Suprapubic skin (tissue), 4 donors: Measurements from ENCODE around the gene KCTD10.

Experiments used
- EP300 ChIP-seq: sonication (generic); formaldehyde crosslinking; IDR thresholded peaks from one replicate; pipeline ENCODE4 v1.6.1; 2017; ENCODE audit warnings: antibody characterized with exemption
- POLR2A ChIP-seq, 2 donors: fragments of 450-650 bp; IDR thresholded peaks; one replicate each; pipeline ENCODE4 v1.6.1; 2017; ENCODE audit warnings: antibody characterized with exemption in 2 of 2, mild to moderate bottlenecking in 2 of 2, moderate library complexity in 2 of 2
- POLR2AphosphoS5 ChIP-seq, 3 donors: sonication (generic); formaldehyde crosslinking; IDR thresholded peaks; one replicate each; pipeline ENCODE4 v1.6.1; 2017; ENCODE audit warnings: antibody characterized with exemption in 3 of 3
- TF ChIP-seq, protein P1 (sequence below), 2 donors: fragments of 200-600 bp in 1 of 2; fragments of 450-650 bp in 1 of 2; sonication (generic) in 1 of 2; IDR thresholded peaks; one replicate each; pipeline ENCODE4 v1.5.1; 2016 to 2019; ENCODE audit warnings: antibody characterized with exemption in 2 of 2, mild to moderate bottlenecking in 1 of 2, moderate library complexity in 1 of 2

DNA sequence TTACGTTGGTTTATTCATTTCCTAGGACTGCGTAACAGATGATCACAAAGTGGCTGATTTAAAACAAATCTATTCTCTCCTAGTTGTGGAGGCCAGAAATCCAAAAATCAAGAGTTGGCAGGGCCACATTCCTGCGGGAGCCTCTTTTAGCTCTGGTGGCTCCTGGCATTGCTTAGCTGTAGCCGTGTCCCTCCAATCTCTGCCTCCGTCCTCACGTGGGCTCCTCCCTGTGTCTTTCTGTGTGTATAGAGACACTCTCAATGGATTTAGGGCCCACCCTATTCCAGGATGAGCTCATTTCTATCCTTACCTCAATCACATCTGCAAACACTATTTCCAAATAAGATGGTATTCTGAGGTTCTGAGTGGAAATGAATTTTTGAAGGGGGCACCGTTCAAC is 42.5 kb downstream of the KCTD10 start:
- TF ChIP-seq POLR2A (IDR thresholded peaks at IDR 0.05) = no peak
- TF ChIP-seq, protein P1, sequence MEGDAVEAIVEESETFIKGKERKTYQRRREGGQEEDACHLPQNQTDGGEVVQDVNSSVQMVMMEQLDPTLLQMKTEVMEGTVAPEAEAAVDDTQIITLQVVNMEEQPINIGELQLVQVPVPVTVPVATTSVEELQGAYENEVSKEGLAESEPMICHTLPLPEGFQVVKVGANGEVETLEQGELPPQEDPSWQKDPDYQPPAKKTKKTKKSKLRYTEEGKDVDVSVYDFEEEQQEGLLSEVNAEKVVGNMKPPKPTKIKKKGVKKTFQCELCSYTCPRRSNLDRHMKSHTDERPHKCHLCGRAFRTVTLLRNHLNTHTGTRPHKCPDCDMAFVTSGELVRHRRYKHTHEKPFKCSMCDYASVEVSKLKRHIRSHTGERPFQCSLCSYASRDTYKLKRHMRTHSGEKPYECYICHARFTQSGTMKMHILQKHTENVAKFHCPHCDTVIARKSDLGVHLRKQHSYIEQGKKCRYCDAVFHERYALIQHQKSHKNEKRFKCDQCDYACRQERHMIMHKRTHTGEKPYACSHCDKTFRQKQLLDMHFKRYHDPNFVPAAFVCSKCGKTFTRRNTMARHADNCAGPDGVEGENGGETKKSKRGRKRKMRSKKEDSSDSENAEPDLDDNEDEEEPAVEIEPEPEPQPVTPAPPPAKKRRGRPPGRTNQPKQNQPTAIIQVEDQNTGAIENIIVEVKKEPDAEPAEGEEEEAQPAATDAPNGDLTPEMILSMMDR (IDR thresholded peaks at IDR 0.05) = no peak
- no peak for TF ChIP-seq POLR2AphosphoS5 (IDR thresholded peaks at IDR 0.05)
- TF ChIP-seq EP300 = no peak
